A673 (cell line): Measurements from ENCODE around the gene SGCA.

Source experiments
- EZH2 ChIP-seq: fragments of 200-600 bp; sonication (generic); IDR thresholded peaks from 2 replicates; pipeline ENCODE4 v1.6.1; 2017; ENCODE audit warnings: borderline replicate concordance, low read depth, mild to moderate bottlenecking, mixed read lengths, antibody characterized with exemption, low read length; ENCODE audit not compliant: poor library complexity, severe bottlenecking
- TF ChIP-seq, protein P1 (sequence below): fragments of 300-800, 200-600 bp; sonication (generic); conservative IDR thresholded peaks from 2 replicates; pipeline ENCODE4 v1.5.1; 2017; ENCODE audit warnings: low read depth, mild to moderate bottlenecking, antibody characterized with exemption, low read length, moderate library complexity, mixed read lengths

DNA sequence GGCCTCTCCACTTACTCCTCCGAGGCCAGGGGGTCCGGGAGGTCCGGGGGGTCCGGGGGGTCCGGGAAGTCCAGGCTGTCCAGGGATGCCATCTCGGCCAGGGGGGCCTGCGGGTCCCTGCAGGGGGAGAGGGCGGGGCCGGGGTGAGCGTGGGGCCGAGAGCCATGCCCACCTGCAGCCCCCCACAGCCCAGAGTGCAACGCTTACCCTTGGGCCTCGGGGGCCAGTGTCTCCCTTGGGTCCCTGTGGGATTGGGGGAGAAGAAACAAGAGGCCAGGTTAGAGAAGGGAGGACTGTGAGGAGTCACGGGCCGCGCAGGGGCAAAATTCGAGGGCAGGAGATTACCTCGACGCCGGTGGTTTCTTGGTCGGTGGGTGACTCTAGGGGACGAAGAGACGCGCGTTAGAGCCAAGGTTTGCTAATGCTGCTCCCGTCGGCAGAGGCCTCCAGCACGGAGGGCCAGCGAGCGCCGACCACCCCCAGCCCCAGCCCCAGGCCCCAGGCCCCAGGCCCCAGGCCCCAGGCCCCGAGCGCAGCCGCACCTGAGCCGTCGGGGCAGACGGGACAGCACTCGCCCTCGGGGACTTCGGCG, 33.5 kb downstream of the SGCA start:
- TF ChIP-seq, protein P1, sequence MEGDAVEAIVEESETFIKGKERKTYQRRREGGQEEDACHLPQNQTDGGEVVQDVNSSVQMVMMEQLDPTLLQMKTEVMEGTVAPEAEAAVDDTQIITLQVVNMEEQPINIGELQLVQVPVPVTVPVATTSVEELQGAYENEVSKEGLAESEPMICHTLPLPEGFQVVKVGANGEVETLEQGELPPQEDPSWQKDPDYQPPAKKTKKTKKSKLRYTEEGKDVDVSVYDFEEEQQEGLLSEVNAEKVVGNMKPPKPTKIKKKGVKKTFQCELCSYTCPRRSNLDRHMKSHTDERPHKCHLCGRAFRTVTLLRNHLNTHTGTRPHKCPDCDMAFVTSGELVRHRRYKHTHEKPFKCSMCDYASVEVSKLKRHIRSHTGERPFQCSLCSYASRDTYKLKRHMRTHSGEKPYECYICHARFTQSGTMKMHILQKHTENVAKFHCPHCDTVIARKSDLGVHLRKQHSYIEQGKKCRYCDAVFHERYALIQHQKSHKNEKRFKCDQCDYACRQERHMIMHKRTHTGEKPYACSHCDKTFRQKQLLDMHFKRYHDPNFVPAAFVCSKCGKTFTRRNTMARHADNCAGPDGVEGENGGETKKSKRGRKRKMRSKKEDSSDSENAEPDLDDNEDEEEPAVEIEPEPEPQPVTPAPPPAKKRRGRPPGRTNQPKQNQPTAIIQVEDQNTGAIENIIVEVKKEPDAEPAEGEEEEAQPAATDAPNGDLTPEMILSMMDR = no peak
- TF ChIP-seq EZH2 = no peak
